ENCODE results near the gene VNN1.

GRCh38 chr6:132687306-132687705 is 26.5 kb downstream of the VNN1 start:
- TF ChIP-seq CTCF (IDR thresholded peaks at IDR 0.05; ENCODE audit: extremely low read depth in 1 of 2, insufficient read depth in 1 of 2, low read depth in 1 of 2, low read length in 2 of 2) (no peak), FOS (IDR thresholded peaks at IDR 0.05; ENCODE audit: borderline replicate concordance, insufficient read depth, low read length) (no peak), POLR2A (IDR thresholded peaks at IDR 0.05; ENCODE audit: low read depth, low read length) (no peak), EZH2 (IDR thresholded peaks at IDR 0.05; ENCODE audit: borderline replicate concordance, low read depth, low read length, severe bottlenecking) (no peak), JUN (IDR thresholded peaks at IDR 0.05; ENCODE audit: borderline replicate concordance, insufficient read depth, insufficient read length, low read depth) (no peak), POLR2AphosphoS5 (IDR thresholded peaks at IDR 0.05; ENCODE audit: insufficient read depth, low read depth, low read length) (no peak), MAX (IDR thresholded peaks at IDR 0.05; ENCODE audit: insufficient read depth, insufficient read length) (no peak), GATA2 (IDR thresholded peaks at IDR 0.05; ENCODE audit: insufficient read depth, insufficient read length, low read depth, low read length) (no peak)

All from endothelial cell of umbilical vein (primary cell).